ENCODE results near the gene FOXJ3.

- TF ChIP-seq, protein P1, sequence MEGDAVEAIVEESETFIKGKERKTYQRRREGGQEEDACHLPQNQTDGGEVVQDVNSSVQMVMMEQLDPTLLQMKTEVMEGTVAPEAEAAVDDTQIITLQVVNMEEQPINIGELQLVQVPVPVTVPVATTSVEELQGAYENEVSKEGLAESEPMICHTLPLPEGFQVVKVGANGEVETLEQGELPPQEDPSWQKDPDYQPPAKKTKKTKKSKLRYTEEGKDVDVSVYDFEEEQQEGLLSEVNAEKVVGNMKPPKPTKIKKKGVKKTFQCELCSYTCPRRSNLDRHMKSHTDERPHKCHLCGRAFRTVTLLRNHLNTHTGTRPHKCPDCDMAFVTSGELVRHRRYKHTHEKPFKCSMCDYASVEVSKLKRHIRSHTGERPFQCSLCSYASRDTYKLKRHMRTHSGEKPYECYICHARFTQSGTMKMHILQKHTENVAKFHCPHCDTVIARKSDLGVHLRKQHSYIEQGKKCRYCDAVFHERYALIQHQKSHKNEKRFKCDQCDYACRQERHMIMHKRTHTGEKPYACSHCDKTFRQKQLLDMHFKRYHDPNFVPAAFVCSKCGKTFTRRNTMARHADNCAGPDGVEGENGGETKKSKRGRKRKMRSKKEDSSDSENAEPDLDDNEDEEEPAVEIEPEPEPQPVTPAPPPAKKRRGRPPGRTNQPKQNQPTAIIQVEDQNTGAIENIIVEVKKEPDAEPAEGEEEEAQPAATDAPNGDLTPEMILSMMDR (IDR thresholded peaks at IDR 0.05 in 2 of 3, conservative IDR thresholded peaks at IDR 0.05 in 1 of 3; ENCODE audit: borderline replicate concordance in 1 of 3, insufficient read depth in 1 of 3, low read depth in 2 of 3, low read length in 2 of 3), result no peak
- TF ChIP-seq RAD21 (IDR thresholded peaks at IDR 0.05; ENCODE audit: low read depth) (no peak), POLR2A (IDR thresholded peaks at IDR 0.05; ENCODE audit: borderline replicate concordance, extremely low read depth, insufficient read depth, insufficient read length) (no peak), EZH2 (IDR thresholded peaks at IDR 0.05) (no peak), ZFX (IDR thresholded peaks at IDR 0.05) (0 out of 2 replicates have a peak, but pooled peaks have one; percentile 6), JUND (IDR thresholded peaks at IDR 0.05) (no peak), REST (IDR thresholded peaks at IDR 0.05; ENCODE audit: low read depth) (no peak), POLR2AphosphoS5 (IDR thresholded peaks at IDR 0.05; ENCODE audit: low read depth, low read length) (no peak), TCF7L2 (IDR thresholded peaks at IDR 0.05; ENCODE audit: borderline replicate concordance, extremely low read depth, insufficient read depth, insufficient read length) (no peak), MAX (IDR thresholded peaks at IDR 0.05) (no peak), SIN3A (IDR thresholded peaks at IDR 0.05; ENCODE audit: low read depth) (no peak), FOSL1 (IDR thresholded peaks at IDR 0.05; ENCODE audit: low read depth) (no peak), SRF (IDR thresholded peaks at IDR 0.05; ENCODE audit: low read depth) (no peak)
These were observed 166.7 kb downstream of the FOXJ3 start for GRCh38 chr1:42168391-42168670.
